Omental fat pad (tissue), 4 donors: ENCODE data around the gene RAC3. TPM values are rescaled to one million over a fixed set of nuclear protein-coding genes. Genes with fewer than 3 reads are reported as not detected.

Source experiments
- ATAC-seq: fragments of 150-250 bp; one replicate; pipeline ENCODE4 v1.9.1; 2016; ENCODE audit warnings: mild to moderate bottlenecking, moderate library complexity; ENCODE audit not compliant: low FRiP score
- DNase-seq: peaks from one replicate; pipeline ENCODE4 v3.0.0-alpha.2; 2019; ENCODE audit warnings: low spot score
- total RNA-seq, 4 donors: library from RNA; depleted of rRNA; stranded (reverse); fragments of >200 nt; gene quantifications; one replicate each; pipeline ENCODE4 v1.1.0, GENCODE V29; 2016
- TF ChIP-seq, protein P1 (sequence below), 3 donors: fragments of 450-650 bp; IDR thresholded peaks; one replicate each; pipeline ENCODE4 v1.5.1; 2016 to 2017; ENCODE audit warnings: antibody characterized with exemption in 3 of 3, mild to moderate bottlenecking in 3 of 3, moderate library complexity in 2 of 3

RAC3 gene
- total RNA-seq, 4 donors from 2014 or later: 7.9 to 25.1 (median 12.0) TPM

DNA sequence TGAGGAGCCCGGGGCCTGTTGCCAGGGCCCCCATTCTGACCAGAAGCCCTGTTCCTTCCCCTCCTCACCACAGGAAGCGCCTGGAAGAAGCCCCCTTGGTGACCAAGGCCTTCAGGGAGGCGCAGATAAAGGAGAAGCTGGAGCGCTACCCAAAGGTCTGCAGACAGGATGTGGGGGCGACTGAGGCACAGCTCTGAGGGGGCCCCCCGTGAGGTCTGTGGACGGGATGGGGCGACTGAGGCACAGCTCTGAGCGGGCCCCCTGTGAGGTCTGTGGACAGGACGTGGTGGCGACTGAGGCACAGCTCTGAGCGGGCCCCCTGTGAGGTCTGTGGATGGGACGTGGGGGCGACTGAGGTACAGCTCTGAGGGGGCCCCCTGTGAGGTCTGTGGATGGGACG is 22.1 kb upstream of the RAC3 start:
- no peak for ATAC-seq
- TF ChIP-seq, protein P1, sequence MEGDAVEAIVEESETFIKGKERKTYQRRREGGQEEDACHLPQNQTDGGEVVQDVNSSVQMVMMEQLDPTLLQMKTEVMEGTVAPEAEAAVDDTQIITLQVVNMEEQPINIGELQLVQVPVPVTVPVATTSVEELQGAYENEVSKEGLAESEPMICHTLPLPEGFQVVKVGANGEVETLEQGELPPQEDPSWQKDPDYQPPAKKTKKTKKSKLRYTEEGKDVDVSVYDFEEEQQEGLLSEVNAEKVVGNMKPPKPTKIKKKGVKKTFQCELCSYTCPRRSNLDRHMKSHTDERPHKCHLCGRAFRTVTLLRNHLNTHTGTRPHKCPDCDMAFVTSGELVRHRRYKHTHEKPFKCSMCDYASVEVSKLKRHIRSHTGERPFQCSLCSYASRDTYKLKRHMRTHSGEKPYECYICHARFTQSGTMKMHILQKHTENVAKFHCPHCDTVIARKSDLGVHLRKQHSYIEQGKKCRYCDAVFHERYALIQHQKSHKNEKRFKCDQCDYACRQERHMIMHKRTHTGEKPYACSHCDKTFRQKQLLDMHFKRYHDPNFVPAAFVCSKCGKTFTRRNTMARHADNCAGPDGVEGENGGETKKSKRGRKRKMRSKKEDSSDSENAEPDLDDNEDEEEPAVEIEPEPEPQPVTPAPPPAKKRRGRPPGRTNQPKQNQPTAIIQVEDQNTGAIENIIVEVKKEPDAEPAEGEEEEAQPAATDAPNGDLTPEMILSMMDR (IDR thresholded peaks at IDR 0.05): no peak
- DNase-seq: no peak

- no peak for ATAC-seq
- TF ChIP-seq, protein P1 (IDR thresholded peaks at IDR 0.05): no peak
- DNase-seq: no peak
Measured at GRCh38 chr17:82010575-82011525, 20.6 kb upstream of the RAC3 start.

DNA sequence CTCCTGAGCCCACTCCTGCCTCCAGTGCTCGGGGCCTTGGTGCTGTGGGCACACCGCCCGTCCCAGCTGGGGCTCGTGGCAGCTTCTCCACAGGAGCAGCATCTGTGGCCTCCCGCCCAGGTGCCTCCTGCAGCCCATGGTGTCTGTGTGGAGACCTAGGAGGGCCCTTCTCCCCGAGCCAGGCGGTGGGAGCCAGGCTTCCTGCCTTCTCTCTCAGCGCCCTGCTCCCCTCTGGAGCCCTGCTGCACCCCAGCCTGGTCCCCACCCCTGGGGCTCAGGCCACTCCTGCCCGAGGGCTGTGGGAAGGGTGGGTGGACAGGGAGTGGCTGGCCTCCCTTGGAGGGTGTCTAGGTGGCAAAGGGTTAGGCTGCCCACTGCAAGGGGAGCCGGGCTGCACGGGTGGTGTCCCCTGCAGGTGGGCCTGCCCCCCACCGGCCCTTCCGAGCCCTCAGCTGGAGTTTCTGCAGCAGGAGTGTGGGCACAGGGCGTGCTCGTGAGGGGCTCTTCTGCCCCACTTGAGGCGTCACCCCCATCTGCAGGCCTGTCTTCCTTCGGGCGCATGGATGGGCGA is 19.8 kb upstream of the RAC3 start:
- ATAC-seq: no peak
- DNase-seq: no peak
- TF ChIP-seq, protein P1 (IDR thresholded peaks at IDR 0.05): no peak

GRCh38 chr17:82012261-82012639 is 19.2 kb upstream of the RAC3 start:
- TF ChIP-seq, protein P1 (IDR thresholded peaks at IDR 0.05): no peak
- ATAC-seq (no peak), DNase-seq (no peak)

- TF ChIP-seq, protein P1 (IDR thresholded peaks at IDR 0.05): no peak
- ATAC-seq (no peak), DNase-seq (no peak)
Measured at GRCh38 chr17:82012640-82013295, 18.7 kb upstream of the RAC3 start.

DNA sequence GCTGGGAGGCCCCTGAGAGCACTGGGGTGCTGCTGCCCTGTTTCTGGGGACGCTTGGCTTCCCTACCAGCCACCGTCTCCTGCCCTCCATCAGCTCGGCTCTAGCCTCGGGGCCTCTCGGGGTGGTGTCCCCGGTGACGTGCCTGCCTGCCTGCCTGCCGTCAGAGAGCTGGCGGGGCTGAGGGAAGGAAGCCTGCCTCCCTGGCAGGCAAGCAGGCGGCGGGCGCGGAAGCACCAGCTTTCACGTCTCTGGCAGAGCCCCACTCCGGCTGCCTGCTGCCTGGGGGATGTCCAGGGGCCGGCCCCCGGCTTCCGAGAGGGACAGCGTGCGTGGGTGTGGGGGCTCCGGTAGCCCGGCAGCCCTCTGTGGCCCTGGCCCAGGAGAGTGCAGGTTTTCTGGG is 18.1 kb upstream of the RAC3 start:
- DNase-seq: no peak
- TF ChIP-seq, protein P1 (IDR thresholded peaks at IDR 0.05): no peak
- no peak for ATAC-seq
